BJ (cell line): ENCODE data around the gene ACTG1. TPM values are rescaled to one million over a fixed set of nuclear protein-coding genes. Genes with fewer than 3 reads are reported as not detected.
A peak's percentile ranks its signal among the peaks of the same experiment; 100 is the strongest.

ENCODE experiments used
- CTCF ChIA-PET: fragments of 350-600 bp; formaldehyde crosslinking; extraction: SDS; loops from one replicate; lab custom pipeline; 2021; ENCODE audit warnings: antibody characterized with exemption, inconsistent platforms; lab: Yijun Ruan, JAX
- POLR2A ChIA-PET: fragments of 300-600 bp; sonication (Branson Sonifier 250); formaldehyde crosslinking; extraction: SDS; loops from one replicate; lab custom pipeline; 2021; ENCODE audit warnings: antibody characterized with exemption; lab: Charles Lee
- DNase-seq: peaks from one replicate; pipeline ENCODE4 v3.0.0-alpha.2; 2011; ENCODE audit warnings: low read depth
- H3K27me3 ChIP-seq: 2 replicates; pipeline ENCODE4 v1.6.0; 2011; ENCODE audit warnings: low read length; ENCODE audit not compliant: control insufficient read depth, insufficient read depth
- H3K36me3 ChIP-seq: 2 replicates; pipeline ENCODE4 v1.5.1; 2011; ENCODE audit warnings: low read length; ENCODE audit not compliant: control insufficient read depth, insufficient read depth
- H3K4me3 ChIP-seq: 2 replicates; pipeline ENCODE4 v1.5.1; 2011; ENCODE audit warnings: low read depth, mild to moderate bottlenecking, control low read depth, low read length
- CTCF ChIP-seq: IDR thresholded peaks from 2 replicates; pipeline ENCODE4 v1.5.1; 2011; ENCODE audit warnings: low read depth, mild to moderate bottlenecking, control low read depth, inconsistent platforms, low read length, moderate library complexity; ENCODE audit not compliant: insufficient read depth
- polyA minus RNA-seq: library from RNA; depleted of rRNA, polyadenylated mRNA; stranded (reverse); fragments of >200 nt; gene quantifications from 2 replicates; pipeline ENCODE4 v1.2.3, GENCODE V29; 2011; rRNA and poly(A)+ RNA removed
- polyA plus RNA-seq: library from polyadenylated mRNA; depleted of rRNA; stranded (reverse); fragments of >200 nt; gene quantifications from 2 replicates; pipeline ENCODE4 v1.2.3, GENCODE V29; 2011; rRNA removed

The ACTG1 gene
- polyA plus RNA-seq, result 2,988 and 3,774 TPM in 2 replicates
- polyA minus RNA-seq, result 4,016 and 6,647 TPM in 2 replicates

GRCh38 chr17:81512562-81513371 is at the start of gene ACTG1:
Gene ACTG1 (minus strand): TSS chr17:81512799. CDS start chr17:81512354, 445 bp downstream.
- DNase-seq, result peak; percentile 51
- H3K36me3 ChIP-seq, result peaks cover 34% of the 10 kb centered on the region
- no peaks in the 10 kb centered on the region for H3K27me3 ChIP-seq
- no peak for TF ChIP-seq CTCF
- peak within 1 kb of the TSS; percentile 95 for H3K4me3 ChIP-seq
- POLR2A ChIA-PET, result interaction anchor here (0.6 kb wide), 1 partner anchor 49 kb away, joined by 3 read pairs; no protein-coding TSS in a partner anchor
- CTCF ChIA-PET, result interaction anchor here (2.9 kb wide), 1 partner anchor 89 kb away, joined by 10 read pairs; no protein-coding TSS in a partner anchor

- H3K27me3 ChIP-seq, result no peaks in the 10 kb centered on the region
- DNase-seq, result no peak
- TF ChIP-seq CTCF, result no peak
- no peak overlapping the region for H3K4me3 ChIP-seq
- ChIA-PET POLR2A (interaction anchor here (0.6 kb wide), 1 partner anchor 49 kb away, joined by 3 read pairs; the partner anchor contains the start of gene ACTG1), CTCF (interaction anchor here (6.1 kb wide), 1 partner anchor 39 kb away, joined by 35 read pairs; no protein-coding TSS in a partner anchor)
- H3K36me3 ChIP-seq, result peaks cover 24% of the 10 kb centered on the region
Observed at GRCh38 chr17:81561494-81561885, 48.9 kb upstream of the ACTG1 start.

GRCh38 chr17:81558941-81559806 is 46.6 kb upstream of the ACTG1 start:
- no peak for DNase-seq
- POLR2A ChIA-PET, result no interaction called here
- no peak overlapping the region for H3K4me3 ChIP-seq
- CTCF ChIA-PET, result interaction anchor here (0.7 kb wide), 1 partner anchor 43 kb away, joined by 3 read pairs; no protein-coding TSS in a partner anchor
- TF ChIP-seq CTCF, result peak; percentile 30; the same call in 1 of the 2 replicates
- H3K36me3 ChIP-seq, result peaks cover 24% of the 10 kb centered on the region
- H3K27me3 ChIP-seq, result no peaks in the 10 kb centered on the region

GRCh38 chr17:81558115-81558468 is 45.5 kb upstream of the ACTG1 start:
- H3K27me3 ChIP-seq, result no peaks in the 10 kb centered on the region
- H3K36me3 ChIP-seq, result peaks cover 24% of the 10 kb centered on the region
- ChIA-PET CTCF (interaction anchor here (2.9 kb wide), 1 partner anchor 43 kb away, joined by 16 read pairs; no protein-coding TSS in a partner anchor), POLR2A (no interaction called here)
- TF ChIP-seq CTCF, result no peak
- DNase-seq, result no peak
- no peak overlapping the region for H3K4me3 ChIP-seq
